ENCODE results near the gene RHBDD3. TPM values are rescaled to one million over a fixed set of nuclear protein-coding genes. Genes with fewer than 3 reads are reported as not detected.

The RHBDD3 gene
- total and polyA plus RNA-seq, 2 of the 8 experiments (the other 6 are each of a cell fraction or from before 2014, with no cell fraction given) = 72.1 to 117 TPM

DNA sequence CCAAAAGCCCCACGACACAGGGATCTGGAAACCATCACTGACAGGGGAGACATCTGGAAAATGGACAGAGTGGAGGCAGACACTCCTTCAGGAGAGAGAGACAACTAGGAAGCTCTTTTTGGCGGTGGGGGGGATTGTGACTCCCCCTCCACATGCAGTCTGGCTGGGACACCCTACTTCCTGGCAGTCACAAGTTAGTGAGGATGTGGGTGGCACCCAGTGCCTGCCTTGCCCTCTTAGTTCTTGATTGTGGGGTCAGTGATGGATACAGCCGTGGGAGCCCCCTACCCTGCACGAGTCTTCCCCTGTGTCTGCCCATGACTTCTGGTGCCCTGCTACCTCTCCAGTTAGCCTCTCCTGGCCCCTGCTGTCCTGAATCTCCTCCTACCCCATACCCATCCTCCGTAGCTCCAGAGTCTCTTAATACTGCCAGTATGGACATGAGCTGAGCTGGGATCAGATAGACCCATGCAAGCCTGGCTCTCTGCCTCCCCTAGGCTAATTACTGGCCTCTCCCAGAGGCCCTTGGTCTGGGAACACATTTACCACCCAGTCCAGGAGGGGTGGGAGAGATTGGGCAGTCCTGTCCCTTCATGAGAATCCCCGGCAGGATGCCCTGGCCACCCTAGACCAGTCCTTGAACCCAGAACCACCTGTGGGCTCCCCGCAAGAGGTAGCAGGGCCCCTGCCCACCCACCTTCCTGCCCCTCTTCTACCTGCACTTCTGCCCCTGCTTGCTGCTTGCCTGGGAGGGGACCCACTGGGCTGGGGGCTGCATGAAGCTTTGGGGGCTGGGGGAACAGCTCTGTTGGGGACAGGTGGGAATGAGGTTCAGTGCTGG lies 22.8 kb downstream of the RHBDD3 start (continued):
- TF ChIP-seq, protein P1, sequence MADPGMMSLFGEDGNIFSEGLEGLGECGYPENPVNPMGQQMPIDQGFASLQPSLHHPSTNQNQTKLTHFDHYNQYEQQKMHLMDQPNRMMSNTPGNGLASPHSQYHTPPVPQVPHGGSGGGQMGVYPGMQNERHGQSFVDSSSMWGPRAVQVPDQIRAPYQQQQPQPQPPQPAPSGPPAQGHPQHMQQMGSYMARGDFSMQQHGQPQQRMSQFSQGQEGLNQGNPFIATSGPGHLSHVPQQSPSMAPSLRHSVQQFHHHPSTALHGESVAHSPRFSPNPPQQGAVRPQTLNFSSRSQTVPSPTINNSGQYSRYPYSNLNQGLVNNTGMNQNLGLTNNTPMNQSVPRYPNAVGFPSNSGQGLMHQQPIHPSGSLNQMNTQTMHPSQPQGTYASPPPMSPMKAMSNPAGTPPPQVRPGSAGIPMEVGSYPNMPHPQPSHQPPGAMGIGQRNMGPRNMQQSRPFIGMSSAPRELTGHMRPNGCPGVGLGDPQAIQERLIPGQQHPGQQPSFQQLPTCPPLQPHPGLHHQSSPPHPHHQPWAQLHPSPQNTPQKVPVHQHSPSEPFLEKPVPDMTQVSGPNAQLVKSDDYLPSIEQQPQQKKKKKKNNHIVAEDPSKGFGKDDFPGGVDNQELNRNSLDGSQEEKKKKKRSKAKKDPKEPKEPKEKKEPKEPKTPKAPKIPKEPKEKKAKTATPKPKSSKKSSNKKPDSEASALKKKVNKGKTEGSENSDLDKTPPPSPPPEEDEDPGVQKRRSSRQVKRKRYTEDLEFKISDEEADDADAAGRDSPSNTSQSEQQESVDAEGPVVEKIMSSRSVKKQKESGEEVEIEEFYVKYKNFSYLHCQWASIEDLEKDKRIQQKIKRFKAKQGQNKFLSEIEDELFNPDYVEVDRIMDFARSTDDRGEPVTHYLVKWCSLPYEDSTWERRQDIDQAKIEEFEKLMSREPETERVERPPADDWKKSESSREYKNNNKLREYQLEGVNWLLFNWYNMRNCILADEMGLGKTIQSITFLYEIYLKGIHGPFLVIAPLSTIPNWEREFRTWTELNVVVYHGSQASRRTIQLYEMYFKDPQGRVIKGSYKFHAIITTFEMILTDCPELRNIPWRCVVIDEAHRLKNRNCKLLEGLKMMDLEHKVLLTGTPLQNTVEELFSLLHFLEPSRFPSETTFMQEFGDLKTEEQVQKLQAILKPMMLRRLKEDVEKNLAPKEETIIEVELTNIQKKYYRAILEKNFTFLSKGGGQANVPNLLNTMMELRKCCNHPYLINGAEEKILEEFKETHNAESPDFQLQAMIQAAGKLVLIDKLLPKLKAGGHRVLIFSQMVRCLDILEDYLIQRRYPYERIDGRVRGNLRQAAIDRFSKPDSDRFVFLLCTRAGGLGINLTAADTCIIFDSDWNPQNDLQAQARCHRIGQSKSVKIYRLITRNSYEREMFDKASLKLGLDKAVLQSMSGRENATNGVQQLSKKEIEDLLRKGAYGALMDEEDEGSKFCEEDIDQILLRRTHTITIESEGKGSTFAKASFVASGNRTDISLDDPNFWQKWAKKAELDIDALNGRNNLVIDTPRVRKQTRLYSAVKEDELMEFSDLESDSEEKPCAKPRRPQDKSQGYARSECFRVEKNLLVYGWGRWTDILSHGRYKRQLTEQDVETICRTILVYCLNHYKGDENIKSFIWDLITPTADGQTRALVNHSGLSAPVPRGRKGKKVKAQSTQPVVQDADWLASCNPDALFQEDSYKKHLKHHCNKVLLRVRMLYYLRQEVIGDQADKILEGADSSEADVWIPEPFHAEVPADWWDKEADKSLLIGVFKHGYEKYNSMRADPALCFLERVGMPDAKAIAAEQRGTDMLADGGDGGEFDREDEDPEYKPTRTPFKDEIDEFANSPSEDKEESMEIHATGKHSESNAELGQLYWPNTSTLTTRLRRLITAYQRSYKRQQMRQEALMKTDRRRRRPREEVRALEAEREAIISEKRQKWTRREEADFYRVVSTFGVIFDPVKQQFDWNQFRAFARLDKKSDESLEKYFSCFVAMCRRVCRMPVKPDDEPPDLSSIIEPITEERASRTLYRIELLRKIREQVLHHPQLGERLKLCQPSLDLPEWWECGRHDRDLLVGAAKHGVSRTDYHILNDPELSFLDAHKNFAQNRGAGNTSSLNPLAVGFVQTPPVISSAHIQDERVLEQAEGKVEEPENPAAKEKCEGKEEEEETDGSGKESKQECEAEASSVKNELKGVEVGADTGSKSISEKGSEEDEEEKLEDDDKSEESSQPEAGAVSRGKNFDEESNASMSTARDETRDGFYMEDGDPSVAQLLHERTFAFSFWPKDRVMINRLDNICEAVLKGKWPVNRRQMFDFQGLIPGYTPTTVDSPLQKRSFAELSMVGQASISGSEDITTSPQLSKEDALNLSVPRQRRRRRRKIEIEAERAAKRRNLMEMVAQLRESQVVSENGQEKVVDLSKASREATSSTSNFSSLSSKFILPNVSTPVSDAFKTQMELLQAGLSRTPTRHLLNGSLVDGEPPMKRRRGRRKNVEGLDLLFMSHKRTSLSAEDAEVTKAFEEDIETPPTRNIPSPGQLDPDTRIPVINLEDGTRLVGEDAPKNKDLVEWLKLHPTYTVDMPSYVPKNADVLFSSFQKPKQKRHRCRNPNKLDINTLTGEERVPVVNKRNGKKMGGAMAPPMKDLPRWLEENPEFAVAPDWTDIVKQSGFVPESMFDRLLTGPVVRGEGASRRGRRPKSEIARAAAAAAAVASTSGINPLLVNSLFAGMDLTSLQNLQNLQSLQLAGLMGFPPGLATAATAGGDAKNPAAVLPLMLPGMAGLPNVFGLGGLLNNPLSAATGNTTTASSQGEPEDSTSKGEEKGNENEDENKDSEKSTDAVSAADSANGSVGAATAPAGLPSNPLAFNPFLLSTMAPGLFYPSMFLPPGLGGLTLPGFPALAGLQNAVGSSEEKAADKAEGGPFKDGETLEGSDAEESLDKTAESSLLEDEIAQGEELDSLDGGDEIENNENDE (IDR thresholded peaks at IDR 0.05; ENCODE audit: insufficient replicate concordance, low read length) = no peak
- TF ChIP-seq SAP30 (IDR thresholded peaks at IDR 0.05; ENCODE audit: insufficient read depth, insufficient replicate concordance, low read length) (no peak), YY1 (IDR thresholded peaks at IDR 0.05; ENCODE audit: low read depth, low read length) (no peak), CTBP2 (IDR thresholded peaks at IDR 0.05; ENCODE audit: borderline replicate concordance, insufficient read depth, insufficient read length, low read length) (no peak), HDAC6 (IDR thresholded peaks at IDR 0.05; ENCODE audit: low read depth, low read length) (no peak), RFX5 (IDR thresholded peaks at IDR 0.05; ENCODE audit: borderline replicate concordance, low read depth, low read length) (no peak), SIRT6 (IDR thresholded peaks at IDR 0.05; ENCODE audit: low read length) (no peak)
- TF ChIP-seq, protein P2, sequence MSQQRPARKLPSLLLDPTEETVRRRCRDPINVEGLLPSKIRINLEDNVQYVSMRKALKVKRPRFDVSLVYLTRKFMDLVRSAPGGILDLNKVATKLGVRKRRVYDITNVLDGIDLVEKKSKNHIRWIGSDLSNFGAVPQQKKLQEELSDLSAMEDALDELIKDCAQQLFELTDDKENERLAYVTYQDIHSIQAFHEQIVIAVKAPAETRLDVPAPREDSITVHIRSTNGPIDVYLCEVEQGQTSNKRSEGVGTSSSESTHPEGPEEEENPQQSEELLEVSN (IDR thresholded peaks at IDR 0.05) = no peak
